ENCODE data around the gene ASB1.

GRCh38 chr2:238418196-238418998 is 8.3 kb upstream of the ASB1 start:
- TF ChIP-seq CTCF (conservative IDR thresholded peaks at IDR 0.05; ENCODE audit: low read depth, low read length) = no peak
- no peak for TF ChIP-seq EZH2 (IDR thresholded peaks at IDR 0.05; ENCODE audit: low read length, unreplicated experiment)
- no peak for TF ChIP-seq EZH2phosphoT487 (IDR thresholded peaks at IDR 0.05; ENCODE audit: borderline replicate concordance, low read length)
